K562 (cell line): ENCODE data around the gene FZD1. TPM values are rescaled to one million over a fixed set of nuclear protein-coding genes. Genes with fewer than 3 reads are reported as not detected.
A peak's percentile ranks its signal among the peaks of the same experiment; 100 is the strongest.

Experiments
- ARNT ChIP-seq, 2 experiments: fragments of 450-650 bp; IDR thresholded peaks; 2 replicates each; pipeline ENCODE4 v1.6.1; 2016; ENCODE audit warnings: mild to moderate bottlenecking in 1 of 2
- CBX2 ChIP-seq: fragments of 200-600 bp; sonication (generic); IDR thresholded peaks from one replicate; pipeline ENCODE4 v1.6.1; 2012; ENCODE audit warnings: mild to moderate bottlenecking, low read length, inconsistent platforms; ENCODE audit not compliant: insufficient read depth, poor library complexity, severe bottlenecking
- COPS2 ChIP-seq: fragments of 450-650 bp; conservative IDR thresholded peaks from 2 replicates; pipeline ENCODE4 v1.6.1; 2016; ENCODE audit warnings: mild to moderate bottlenecking, moderate library complexity
- CSDE1 ChIP-seq, 2 experiments: fragments of 450-650 bp; IDR thresholded peaks; 2 replicates each; pipeline ENCODE4 v1.6.1; 2016; ENCODE audit warnings: mild to moderate bottlenecking in 1 of 2
- CXXC5 ChIP-seq: fragments of 250-450 bp; sonication (Bioruptor Pico); IDR thresholded peaks from 2 replicates; pipeline ENCODE4 v1.8.0; 2022; ENCODE audit warnings: inconsistent platforms, mild to moderate bottlenecking, moderate library complexity
- ELF1 ChIP-seq: fragments of 200-800 bp; sonication (Bioruptor generic); IDR thresholded peaks from 2 replicates; pipeline ENCODE4 v1.6.1; 2016; ENCODE audit warnings: missing genetic modification characterization, missing compliant biosample characterization
- FUS ChIP-seq: fragments of 200-400 bp; formaldehyde crosslinking; optimal IDR thresholded peaks from 2 replicates; pipeline ENCODE3; 2017; ENCODE audit warnings: low read depth, low read length
- HIVEP1 ChIP-seq: fragments of 250-450 bp; sonication (Bioruptor Pico); IDR thresholded peaks from 2 replicates; pipeline ENCODE4 v1.4.0; 2020; ENCODE audit warnings: mild to moderate bottlenecking
- KHSRP ChIP-seq: fragments of 450-650 bp; IDR thresholded peaks from 2 replicates; pipeline ENCODE4 v1.6.1; 2017
- MAZ ChIP-seq, 2 experiments: fragments of 450-650 bp in 1 of 2; sonication (generic) in 1 of 2; formaldehyde crosslinking; IDR thresholded peaks in 1 of 2; conservative IDR thresholded peaks in 1 of 2; 2 replicates each; pipeline versions ENCODE4 v1.4.0 to v1.5.0; 2020; ENCODE audit warnings: mild to moderate bottlenecking in 1 of 2, missing genetic modification reagents in 1 of 2
- MED1 ChIP-seq: sonication (generic); formaldehyde crosslinking; IDR thresholded peaks from 2 replicates; pipeline ENCODE4 v1.8.1; 2023; ENCODE audit warnings: missing genetic modification reagents, borderline replicate concordance
- NCOA6 ChIP-seq: fragments of 450-650 bp; IDR thresholded peaks from 2 replicates; pipeline ENCODE4 v1.6.1; 2017; ENCODE audit warnings: mild to moderate bottlenecking
- NR2F6 ChIP-seq: fragments of 450-650 bp; formaldehyde crosslinking; IDR thresholded peaks from 2 replicates; pipeline ENCODE4 v1.4.0; 2020; ENCODE audit warnings: mild to moderate bottlenecking
- STAT5B ChIP-seq: fragments of 250-450 bp; sonication (Bioruptor Pico); IDR thresholded peaks from 2 replicates; pipeline ENCODE4 v1.8.0; 2021; ENCODE audit warnings: mild to moderate bottlenecking, inconsistent platforms
- TBP ChIP-seq: optimal IDR thresholded peaks from 2 replicates; pipeline ENCODE3; 2011; ENCODE audit warnings: low read depth, low read length, improper control_type of control experiment
- TOE1 ChIP-seq, 2 experiments: fragments of 450-650 bp in 1 of 2; sonication (generic) in 1 of 2; formaldehyde crosslinking in 1 of 2; IDR thresholded peaks; 2 replicates each; pipeline versions ENCODE4 v1.7.1 to v1.8.0; 2016 to 2022; ENCODE audit warnings: borderline replicate concordance in 2 of 2, mild to moderate bottlenecking in 2 of 2, antibody characterized with exemption in 1 of 2, inconsistent platforms in 1 of 2, low read depth in 1 of 2, missing genetic modification reagents in 1 of 2, moderate library complexity in 1 of 2
- polyA plus RNA-seq, 8 experiments: library from polyadenylated mRNA; depleted of rRNA in 4 of 8; stranded (reverse) in 5 of 8; unstranded in 3 of 8; fragments of >200 nt; fragmentation: Nextera tagmentation in 2 of 8; fragmentation: Illumina TruSeq in 1 of 8; extraction: Ambion mirVana in 2 of 8; extraction: Trizol in 1 of 8; gene quantifications; 2 replicates each; pipeline versions ENCODE4 v1.2.1 to v1.2.3, GENCODE V29; 2011 to 2014; ENCODE audit warnings: inconsistent platforms in 1 of 8, missing spikeins in 1 of 8
- total RNA-seq, 7 experiments: library from RNA; depleted of rRNA in 6 of 7; stranded (reverse); fragments of >200 nt in 6 of 7; fragmentation: Illumina TruSeq in 2 of 7; extraction: Trizol in 2 of 7; gene quantifications; 2 replicates each; pipeline versions ENCODE4 v1.2.1 to v1.2.3, GENCODE V29; 2011 to 2021; ENCODE audit warnings: low replicate concordance in 1 of 7
- TF ChIP-seq, protein P1 (sequence below): fragments of 250-450 bp; sonication (Bioruptor Pico); IDR thresholded peaks from 2 replicates; pipeline ENCODE4 v1.5.1; 2021; ENCODE audit warnings: mild to moderate bottlenecking
- TF ChIP-seq, protein P2 (sequence below): sonication (generic); formaldehyde crosslinking; IDR thresholded peaks from 2 replicates; pipeline ENCODE4 v1.8.1; 2023; ENCODE audit warnings: mild to moderate bottlenecking, missing genetic modification reagents
- TF ChIP-seq, protein P3 (sequence below): fragments of 250-450 bp; sonication (Bioruptor Pico); IDR thresholded peaks from 2 replicates; pipeline ENCODE4 v1.5.0; 2022; ENCODE audit warnings: mild to moderate bottlenecking
- TF ChIP-seq, protein P4 (sequence below): fragments of 250-450 bp; sonication (Bioruptor Pico); IDR thresholded peaks from 2 replicates; pipeline ENCODE4 v1.5.0; 2021
- TF ChIP-seq, protein P5 (sequence below): fragments of 450-650 bp; formaldehyde crosslinking; conservative IDR thresholded peaks from 2 replicates; pipeline ENCODE4 v1.4.0; 2022; ENCODE audit warnings: mild to moderate bottlenecking, missing genetic modification characterization

FZD1 gene
- total and polyA plus RNA-seq, 9 of the 15 experiments (the other 6 are each of a cell fraction or from before 2014, with no cell fraction given), result 0.25 to 5.1 (median 1.8) TPM

DNA sequence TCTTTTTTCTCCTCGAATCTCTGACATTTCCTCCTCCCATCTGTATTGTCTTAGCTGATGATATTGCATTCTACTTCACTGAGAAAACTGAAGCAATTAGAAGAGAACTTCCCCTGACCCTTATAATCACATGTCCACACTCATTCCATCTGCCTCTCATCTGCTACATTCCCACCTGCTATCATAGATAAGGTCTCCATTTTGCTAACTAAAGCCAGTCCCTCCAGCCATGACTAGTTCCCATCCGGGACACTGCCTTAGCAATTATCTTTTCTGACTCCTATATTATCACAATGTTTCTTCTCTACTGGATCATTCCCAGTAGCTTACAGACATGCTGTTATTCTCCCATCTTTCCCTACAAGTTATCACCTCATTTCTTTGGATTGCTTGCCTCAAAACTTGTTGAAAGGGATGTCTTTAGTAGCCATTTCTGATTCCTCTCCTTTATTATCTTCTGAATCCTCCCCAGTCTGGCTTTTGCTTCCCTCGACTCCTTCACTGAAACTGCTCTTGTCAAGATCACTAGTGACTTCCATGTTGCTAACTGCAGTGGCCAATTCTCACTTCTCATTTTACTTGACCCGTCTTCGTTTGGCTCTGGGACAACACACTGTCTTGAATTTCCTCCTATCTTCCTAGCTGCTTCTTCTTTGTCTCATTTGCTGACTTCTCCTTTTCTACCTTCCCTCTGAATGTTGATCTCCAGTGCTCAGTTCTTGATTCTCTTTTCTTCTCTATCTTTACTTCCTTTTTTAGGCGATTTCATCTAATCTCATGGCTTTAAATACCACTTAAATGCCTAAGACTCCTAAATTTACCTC, 35.9 kb downstream of the FZD1 start (continued):
- TF ChIP-seq, protein P1, sequence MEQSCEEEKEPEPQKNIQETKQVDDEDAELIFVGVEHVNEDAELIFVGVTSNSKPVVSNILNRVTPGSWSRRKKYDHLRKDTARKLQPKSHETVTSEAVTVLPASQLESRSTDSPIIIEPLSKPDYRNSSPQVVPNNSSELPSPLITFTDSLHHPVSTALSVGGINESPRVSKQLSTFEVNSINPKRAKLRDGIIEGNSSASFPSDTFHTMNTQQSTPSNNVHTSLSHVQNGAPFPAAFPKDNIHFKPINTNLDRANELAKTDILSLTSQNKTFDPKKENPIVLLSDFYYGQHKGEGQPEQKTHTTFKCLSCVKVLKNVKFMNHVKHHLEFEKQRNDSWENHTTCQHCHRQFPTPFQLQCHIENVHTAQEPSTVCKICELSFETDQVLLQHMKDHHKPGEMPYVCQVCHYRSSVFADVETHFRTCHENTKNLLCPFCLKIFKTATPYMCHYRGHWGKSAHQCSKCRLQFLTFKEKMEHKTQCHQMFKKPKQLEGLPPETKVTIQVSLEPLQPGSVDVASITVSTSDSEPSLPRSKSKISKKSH (CRISPR knock-in tag), result no peak
- TF ChIP-seq, protein P2, sequence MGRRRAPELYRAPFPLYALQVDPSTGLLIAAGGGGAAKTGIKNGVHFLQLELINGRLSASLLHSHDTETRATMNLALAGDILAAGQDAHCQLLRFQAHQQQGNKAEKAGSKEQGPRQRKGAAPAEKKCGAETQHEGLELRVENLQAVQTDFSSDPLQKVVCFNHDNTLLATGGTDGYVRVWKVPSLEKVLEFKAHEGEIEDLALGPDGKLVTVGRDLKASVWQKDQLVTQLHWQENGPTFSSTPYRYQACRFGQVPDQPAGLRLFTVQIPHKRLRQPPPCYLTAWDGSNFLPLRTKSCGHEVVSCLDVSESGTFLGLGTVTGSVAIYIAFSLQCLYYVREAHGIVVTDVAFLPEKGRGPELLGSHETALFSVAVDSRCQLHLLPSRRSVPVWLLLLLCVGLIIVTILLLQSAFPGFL (CRISPR knock-in tag), result 0 out of 2 replicates have a peak, but pooled peaks have one; percentile 33
- TF ChIP-seq FUS (no peak), TBP (peak; percentile 71), HIVEP1 (CRISPR knock-in tag) (0 out of 2 replicates have a peak, but pooled peaks have one; percentile 34), CXXC5 (CRISPR knock-in tag) (peak; percentile 48; the same call in 1 of the 2 replicates), COPS2 (no peak), CBX2 (no peak), KHSRP (peak; percentile 88), ELF1 (no peak), MAZ (CRISPR knock-in tag; conservative IDR thresholded peaks at IDR 0.05 in 1 of 2, IDR thresholded peaks at IDR 0.05 in 1 of 2) (no peak; a peak in 1 of 4 replicates), STAT5B (CRISPR knock-in tag) (no peak), TOE1 (IDR thresholded peaks at IDR 0.05; ENCODE audit: borderline replicate concordance) (peak; percentile 48; the same call in 1 of the 2 replicates), TOE1 (CRISPR knock-in tag; IDR thresholded peaks at IDR 0.05; ENCODE audit: borderline replicate concordance, low read depth) (no peak), ARNT (IDR thresholded peaks at IDR 0.05) (peak; percentile 96), CSDE1 (IDR thresholded peaks at IDR 0.05) (no peak), MED1 (CRISPR knock-in tag) (no peak), NR2F6 (no peak), NCOA6 (peak; percentile 61)
- TF ChIP-seq, protein P3, sequence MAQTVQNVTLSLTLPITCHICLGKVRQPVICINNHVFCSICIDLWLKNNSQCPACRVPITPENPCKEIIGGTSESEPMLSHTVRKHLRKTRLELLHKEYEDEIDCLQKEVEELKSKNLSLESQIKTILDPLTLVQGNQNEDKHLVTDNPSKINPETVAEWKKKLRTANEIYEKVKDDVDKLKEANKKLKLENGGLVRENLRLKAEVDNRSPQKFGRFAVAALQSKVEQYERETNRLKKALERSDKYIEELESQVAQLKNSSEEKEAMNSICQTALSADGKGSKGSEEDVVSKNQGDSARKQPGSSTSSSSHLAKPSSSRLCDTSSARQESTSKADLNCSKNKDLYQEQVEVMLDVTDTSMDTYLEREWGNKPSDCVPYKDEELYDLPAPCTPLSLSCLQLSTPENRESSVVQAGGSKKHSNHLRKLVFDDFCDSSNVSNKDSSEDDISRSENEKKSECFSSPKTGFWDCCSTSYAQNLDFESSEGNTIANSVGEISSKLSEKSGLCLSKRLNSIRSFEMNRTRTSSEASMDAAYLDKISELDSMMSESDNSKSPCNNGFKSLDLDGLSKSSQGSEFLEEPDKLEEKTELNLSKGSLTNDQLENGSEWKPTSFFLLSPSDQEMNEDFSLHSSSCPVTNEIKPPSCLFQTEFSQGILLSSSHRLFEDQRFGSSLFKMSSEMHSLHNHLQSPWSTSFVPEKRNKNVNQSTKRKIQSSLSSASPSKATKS (CRISPR knock-in tag), result no peak
- TF ChIP-seq, protein P4, sequence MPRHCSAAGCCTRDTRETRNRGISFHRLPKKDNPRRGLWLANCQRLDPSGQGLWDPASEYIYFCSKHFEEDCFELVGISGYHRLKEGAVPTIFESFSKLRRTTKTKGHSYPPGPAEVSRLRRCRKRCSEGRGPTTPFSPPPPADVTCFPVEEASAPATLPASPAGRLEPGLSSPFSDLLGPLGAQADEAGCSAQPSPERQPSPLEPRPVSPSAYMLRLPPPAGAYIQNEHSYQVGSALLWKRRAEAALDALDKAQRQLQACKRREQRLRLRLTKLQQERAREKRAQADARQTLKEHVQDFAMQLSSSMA (CRISPR knock-in tag), result no peak
- TF ChIP-seq, protein P5, sequence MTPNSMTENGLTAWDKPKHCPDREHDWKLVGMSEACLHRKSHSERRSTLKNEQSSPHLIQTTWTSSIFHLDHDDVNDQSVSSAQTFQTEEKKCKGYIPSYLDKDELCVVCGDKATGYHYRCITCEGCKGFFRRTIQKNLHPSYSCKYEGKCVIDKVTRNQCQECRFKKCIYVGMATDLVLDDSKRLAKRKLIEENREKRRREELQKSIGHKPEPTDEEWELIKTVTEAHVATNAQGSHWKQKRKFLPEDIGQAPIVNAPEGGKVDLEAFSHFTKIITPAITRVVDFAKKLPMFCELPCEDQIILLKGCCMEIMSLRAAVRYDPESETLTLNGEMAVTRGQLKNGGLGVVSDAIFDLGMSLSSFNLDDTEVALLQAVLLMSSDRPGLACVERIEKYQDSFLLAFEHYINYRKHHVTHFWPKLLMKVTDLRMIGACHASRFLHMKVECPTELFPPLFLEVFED, result no peak
